ENCODE results near the gene CENPB.

Gene CENPB

DNA sequence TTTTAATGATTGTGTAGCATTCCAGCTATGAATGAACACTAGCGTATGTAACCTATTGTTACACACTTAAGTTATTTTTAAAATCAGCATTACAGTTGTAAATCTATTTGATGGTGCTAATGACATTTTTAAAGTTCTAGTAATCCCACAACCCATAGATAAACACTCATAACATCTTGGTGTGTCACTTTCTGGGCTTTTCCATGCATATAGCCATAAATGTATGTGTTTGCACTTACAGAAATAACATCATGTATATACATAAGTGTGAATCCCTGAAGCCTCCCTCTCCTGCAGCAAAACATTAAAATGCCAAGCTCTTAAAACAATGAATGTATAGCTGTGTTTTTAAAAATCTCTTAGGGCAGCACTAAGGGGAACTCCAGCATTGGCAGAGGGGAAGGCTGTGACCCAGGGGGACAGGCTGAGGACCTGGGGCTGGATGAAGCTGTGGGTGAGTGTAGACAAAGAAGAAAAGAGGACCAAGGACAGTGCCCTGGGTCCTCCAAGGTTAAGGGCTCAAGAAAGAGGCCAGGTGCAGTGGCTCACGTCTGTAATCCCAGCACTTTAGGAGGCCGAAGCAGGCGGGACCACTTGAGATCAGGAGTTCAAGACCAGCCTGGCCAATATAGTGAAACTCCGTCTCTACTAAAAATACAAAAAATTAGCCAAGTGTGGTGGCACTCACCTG lies 929 bp upstream of the CENPB start:
- DNase-seq, result no peak

DNA sequence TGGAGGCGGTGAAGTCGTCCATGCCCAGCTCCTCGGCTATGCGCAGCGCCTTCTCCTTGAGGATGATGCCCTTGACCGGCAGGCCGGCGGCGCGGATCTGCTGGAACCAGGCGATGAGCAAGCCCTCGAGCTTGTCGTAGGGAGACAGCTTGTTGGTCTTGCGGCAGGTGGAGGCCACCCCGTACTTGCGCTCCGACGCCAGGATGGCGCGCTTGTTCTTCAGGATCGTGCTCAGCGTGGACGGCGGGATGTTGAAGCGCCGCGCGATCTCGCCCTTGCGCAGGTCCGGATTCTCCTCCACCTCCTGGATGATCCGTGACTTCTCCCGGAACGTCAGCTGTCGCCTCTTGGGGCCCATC lies 435 bp downstream of the CENPB start:
- peak; percentile 81 for DNase-seq

DNA sequence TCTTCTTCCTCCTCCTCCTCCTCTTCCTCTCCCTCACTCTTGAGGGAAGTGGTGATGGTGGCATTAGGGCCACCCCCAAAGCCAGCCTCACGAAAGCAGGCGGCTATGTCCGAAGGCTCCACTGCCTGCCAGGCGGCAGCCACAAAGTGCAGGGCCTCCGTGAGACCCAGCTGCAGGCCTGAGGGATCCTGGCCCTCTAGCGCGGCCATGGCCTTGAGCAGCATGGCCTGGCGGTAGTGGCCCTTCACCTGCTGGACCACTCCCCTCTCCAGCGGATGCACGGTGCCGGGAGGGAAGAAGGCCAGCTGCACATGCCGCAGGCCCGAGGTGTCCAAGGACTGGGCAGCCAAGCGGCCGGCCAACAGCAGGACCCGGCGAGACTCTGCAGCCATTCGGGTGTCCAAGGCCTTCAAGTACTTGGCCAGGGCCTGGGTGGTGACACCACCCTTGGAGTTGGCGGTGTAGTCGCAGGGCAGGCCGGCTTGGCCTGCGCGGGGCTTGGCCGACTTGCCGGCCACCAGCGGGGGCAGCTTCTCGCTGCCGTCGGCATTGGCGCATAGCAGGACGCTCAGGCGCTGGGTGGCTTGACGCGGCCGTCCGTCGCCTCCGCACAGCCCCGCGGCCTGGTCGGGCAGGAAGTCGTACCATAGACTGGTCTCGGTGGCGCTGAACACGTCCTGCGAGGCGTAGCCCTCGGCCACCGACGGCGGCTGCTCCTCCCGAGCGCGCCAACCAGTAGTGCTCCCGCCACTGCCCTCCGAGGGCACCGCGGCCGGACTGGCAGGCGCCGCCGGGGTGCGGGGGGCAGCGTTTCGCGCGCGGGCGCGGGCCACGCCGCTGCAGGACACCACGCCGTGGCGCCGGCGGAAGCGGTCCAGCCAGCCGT lies 1.1 kb downstream of the CENPB start:
- DNase-seq, result peak; percentile 77

DNA sequence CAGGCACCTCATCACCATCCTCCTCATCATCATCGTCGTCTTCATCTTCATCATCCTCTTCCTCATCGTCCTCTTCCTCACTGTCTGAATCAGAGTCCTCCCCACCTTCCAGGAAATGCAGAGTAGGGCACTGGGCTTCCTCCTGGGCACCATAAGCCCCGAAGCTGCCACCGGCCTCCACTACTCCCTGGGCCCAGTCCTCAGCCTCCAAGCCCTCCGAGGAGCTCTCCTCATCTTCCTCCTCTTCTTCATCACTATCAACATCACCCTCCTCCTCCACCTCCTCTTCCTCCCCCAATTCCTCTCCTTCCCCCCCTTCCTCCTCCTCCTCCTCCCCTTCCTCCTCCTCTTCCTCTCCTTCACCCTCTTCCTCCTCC lies 1.7 kb downstream of the CENPB start:
- no peak for DNase-seq

DNA sequence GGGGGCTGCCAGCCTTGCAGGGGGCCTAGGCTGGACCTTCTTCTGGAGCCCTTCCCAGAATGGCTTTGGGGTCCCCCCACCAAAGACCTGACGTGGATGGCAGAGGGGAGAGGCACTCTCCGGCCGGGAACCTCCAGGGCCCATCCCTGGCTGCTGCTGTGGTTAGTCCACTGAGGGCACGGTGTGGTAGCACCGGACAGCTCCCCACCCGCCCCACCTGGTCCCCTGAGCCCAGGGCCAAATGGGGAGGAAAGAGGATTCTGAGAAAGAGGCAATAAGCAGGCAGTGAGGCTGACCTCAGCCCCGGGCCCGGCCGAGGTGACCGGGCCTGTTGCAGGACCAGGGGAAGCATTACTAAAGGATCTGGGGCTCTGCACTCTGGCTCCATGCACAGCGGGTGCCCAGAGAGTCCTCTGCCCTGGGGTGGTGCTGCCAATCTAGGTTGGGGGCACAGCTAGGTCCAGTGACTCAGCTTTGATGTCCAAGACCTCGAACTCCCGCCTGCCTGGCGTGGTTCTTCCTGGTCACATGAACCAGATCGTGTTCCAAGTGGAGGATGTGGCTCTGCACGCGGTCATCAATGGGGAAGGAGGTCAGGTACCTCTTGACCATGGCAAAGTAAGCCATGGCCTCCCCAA lies 2.2 kb downstream of the CENPB start:
- DNase-seq, result no peak

DNA sequence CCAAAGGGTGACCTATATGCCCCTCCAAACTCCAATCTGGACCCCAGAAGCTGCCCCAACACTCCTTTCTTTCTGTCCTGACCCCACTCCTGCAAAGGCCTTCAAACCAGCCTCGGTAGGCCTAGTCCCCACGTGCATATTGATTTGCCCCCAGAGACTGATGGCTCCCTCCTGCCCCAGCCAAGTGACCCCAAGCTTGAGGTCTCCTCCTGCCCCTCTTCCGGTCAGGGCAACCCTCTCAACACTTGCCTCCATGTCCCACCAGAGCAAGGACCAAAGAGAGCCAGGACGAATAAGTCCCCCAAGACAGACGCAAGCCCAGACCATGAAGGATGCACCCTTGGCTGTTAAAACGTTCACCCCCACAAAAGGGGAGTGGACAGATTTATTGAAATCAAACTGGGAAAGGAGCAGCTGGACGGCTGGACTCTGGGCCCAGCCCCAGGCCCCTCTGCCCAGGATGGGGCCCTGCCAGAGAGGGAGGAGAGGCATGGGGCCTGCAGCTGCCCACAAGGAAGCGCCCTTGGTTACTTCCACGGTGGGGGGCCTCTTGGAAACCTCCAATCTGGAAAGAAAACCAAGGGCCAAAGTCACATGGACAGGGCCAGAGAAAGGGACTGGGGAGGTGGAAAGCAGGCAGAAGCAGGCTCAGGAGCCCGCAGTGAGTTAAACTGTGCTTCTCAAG lies 2.9 kb downstream of the CENPB start:
- DNase-seq, result no peak

DNA sequence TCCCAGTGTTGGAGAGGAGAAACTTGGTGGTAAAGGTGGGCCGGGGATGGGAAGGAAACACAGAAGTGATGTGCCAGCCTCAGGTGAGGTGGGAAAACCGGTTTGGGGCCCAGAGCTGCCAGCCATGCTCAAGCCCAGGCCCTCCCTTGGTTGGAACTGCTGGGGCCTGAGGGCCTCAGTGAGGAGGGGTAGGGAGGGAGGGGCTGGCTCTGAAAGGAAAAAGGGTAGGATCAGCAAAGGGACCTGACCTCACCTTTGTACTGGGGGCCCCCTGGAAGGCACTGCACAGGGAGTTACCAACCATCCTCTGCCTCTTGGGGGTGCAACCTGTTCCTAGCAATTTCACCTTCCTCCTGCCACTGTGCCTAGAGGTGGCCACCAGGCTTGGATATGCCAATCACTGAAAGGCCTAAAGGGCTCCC lies 3.5 kb downstream of the CENPB start:
- peak; percentile 52 for DNase-seq

DNA sequence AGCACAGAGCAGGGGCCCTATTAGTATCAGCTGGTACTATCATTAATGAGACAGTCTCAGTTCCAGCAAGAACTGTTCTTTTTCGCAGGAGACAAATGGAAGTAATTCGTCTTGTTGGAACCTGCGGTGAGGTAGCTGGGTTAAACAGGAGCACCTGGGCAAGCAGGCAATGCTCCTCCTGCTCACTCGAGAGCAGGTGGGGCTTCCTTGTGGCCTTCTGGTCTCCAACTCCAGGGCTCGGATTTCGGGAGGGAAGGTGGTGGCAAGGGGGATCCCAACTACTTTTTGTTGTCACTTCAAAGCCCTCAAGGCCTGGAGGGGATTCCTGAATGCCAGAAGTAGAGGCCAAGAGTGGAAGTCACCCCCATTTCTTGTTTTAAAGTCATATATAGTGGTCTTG lies 3.9 kb downstream of the CENPB start:
- DNase-seq, result no peak

DNA sequence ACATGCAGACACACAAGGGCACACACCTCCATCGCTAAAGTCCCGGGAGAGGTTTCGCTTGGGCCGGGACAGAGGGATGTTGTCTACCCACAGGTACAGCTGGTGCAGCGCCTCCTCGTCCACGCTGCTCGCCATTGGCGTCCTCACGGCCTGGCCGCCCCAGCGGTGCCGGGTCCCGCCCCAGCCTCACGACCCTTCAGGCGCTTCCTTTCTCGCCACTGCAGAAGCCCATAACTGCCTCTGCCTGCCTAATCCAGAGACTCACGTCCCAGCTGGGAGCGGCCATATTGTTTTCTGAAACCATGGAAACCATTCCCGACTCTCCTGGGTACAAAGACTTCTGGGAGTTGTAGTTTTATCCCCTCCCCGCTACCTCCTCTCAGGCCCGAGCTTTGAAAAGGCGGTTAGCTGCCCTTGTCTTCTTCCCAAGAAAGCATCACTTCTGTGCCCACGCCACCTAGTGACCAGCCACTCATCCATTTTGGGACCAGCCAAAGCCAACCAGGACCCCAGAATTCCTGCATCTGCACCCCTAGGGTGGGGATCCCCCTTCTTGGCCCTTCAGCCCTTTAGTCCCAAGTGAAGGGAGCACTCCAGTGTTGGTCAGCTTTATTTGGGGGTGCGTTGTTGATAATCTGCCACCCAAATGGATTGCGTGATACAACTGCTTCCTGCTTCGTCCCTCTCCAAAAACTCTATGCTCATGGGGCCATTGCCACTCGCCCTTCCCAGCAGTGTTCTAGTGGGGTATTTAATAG lies 5.2 kb downstream of the CENPB start, which contains the start of gene SPEF1:
Gene SPEF1, minus strand, starts transcription at position 296 of the 758 bp plus-strand sequence. Its CDS starts 161 bp downstream, at position 135.
- DNase-seq, result peak; percentile 98

DNA sequence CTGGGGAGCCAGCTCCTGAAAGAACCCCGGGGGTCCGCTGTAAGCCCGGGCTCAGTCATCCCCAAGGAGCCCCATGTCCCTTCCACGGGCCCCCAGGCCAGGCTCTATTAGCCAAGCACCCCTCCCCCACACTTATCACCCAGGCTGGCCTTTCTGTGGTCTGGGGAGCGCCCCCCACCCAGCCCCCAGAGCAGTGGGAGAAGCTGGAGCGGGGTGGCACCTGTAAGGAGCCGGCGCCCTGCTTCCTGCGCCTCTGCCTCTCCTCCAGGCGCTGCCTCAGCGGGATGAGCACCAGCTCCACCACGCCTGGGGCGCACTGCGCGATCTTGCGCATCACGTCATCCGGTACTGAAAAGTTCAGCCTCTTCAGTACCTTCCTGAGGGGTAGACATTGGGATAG lies 7.6 kb downstream of the CENPB start:
- no peak for DNase-seq

DNA sequence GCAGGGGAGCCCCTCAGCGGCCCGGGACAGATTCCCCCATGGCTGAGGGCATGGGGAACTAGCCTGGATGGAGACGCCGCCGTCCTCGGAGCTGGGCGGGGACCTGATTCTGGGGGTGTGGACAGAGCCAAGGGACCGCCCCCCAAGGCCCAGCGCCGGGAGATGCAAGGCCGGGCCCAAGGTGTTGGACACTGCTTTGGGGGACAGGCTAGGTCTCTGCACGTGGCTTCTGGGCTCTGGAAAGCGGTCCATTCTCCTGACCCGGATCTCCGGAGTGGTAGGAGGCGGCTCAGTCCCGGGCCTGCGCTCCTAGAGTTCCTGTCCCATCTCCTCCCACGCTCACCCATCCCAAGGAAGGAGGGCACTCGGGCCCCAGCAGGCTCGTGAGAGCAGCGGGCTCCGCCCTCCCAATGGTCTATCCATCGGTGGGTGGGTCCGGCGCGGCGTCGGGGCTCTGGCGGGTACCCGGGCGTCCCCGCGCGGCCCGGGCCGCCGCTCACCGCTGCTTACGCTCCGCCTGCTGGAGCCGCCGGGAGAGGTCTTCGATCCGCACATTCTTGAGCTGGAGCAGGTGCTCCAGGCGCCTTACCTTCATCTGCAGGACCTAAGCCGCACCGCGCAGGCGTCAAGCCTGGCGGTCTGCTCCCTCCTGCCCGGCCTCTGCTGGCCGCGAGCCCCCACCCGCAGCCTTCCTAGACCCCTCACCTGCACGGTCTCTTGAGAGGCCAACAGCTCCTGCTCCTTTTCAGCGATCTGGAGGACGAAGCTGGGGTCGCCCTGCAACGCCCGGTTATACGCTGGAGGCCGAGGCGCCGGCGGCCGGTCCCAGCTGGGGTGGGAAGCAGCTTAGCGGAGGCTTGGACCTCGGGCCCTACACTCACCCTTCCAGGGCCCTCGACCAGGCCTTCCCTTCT lies 8.6 kb downstream of the CENPB start:
- peak; percentile 88 for DNase-seq

DNA sequence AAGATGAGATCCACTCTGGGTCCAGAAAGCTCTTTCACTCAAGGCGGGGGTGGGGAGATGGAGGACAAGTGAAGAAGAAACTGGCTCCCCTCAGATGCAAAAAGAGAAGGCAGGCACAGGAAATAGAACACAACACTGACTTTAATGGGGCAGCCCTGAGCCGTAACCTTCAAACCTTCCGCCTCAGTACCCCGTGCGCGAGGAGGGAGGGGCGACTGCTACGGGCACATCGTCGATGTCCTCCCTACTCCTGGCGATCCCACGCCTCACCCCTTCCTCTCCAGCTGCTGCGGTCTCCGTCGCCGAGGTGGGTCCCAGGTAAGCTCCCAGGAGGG lies 9.2 kb downstream of the CENPB start:
- DNase-seq, result no peak

DNA sequence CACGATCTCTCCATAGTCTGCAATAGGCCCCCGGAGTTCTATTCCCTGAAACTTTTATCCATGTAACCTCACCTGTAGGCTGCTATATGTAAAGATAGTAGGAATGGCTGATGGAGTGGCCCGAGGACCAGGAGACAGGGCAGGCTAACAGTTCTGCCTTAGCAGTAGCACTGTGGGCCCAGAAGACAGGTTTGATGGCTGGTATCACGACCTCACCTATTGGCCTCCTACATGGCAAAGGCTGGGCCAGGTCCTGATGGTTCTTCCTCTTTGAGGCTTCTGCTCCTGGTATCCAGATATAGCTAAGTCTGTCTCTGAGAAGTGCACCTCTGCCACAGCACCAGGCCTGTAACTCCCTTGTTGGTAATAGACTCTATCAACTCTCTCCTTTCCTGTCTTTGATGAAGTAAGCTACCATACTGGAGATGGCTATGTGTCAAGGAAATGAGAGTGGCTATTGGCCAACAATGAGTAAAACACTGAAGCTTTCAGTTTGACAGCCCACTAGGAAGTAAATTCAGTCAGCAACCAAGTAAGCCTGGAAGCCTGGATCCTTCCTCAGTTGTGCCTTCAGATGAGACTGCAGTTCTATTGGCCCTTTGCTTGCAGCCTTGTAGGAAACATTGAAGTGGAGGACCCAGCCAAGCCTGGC lies 11.0 kb downstream of the CENPB start:
- DNase-seq, result no peak

DNA sequence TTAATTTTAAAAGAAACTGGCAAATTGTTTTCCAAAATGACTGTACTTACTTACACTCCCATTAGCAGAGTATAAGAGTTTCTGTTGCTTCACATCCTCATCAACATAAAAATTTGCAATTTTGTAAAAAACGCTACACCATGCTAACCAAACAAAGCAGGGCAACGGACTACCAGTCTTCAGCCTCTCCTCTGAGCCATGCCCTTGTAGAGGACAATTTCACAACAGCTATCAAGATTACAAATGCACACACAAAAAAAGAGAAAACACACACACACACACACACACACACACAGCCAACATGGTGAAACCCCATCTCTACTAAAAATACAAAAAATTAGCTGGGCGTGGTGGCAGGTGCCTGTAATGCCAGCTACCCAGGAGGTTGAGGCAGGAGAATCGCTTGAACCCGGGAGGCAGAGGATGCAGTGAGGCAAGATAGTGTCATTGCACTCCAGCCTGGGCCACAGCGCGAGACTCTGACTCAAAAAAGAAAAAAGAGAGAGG lies 14.9 kb downstream of the CENPB start:
- DNase-seq, result no peak

DNA sequence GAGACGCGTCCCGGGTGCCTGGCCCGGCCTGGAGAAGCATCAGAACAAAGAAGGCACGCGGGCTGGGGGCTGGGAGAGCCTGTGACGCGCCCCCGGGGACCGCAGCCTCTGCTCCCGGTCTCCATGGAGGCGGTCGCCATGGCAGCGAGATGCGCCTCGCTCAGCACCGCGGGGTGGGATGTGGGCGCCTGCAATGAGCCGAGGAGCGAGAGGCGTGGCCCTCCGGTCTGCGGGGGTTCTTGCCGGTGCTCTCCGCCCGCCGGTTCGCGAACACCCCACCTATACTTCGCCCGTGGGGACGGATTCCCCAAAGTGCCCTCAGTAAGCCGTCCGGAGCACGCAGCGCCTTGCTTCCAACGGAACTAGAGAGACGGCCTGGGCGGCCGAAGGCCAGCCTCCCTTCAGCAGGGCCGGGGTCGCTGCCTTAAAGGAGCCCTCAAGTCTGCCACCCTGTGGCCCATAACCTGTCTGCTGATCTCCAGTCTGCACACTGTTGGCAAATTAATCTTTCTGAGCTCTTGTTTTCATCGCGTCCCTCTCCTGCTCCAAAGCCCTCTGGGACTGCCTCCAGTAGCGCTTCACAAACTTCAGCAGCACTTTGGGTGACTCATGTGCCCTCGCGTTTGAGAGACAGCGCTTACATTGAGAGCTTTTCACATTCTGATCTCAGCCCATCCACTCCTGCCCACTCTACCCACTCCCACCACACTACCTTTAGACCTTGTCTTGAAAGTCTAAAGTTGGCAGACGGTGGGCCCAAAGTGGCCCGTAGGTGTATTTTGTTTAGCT lies 18.0 kb downstream of the CENPB start:
- DNase-seq, result peak; percentile 89

DNA sequence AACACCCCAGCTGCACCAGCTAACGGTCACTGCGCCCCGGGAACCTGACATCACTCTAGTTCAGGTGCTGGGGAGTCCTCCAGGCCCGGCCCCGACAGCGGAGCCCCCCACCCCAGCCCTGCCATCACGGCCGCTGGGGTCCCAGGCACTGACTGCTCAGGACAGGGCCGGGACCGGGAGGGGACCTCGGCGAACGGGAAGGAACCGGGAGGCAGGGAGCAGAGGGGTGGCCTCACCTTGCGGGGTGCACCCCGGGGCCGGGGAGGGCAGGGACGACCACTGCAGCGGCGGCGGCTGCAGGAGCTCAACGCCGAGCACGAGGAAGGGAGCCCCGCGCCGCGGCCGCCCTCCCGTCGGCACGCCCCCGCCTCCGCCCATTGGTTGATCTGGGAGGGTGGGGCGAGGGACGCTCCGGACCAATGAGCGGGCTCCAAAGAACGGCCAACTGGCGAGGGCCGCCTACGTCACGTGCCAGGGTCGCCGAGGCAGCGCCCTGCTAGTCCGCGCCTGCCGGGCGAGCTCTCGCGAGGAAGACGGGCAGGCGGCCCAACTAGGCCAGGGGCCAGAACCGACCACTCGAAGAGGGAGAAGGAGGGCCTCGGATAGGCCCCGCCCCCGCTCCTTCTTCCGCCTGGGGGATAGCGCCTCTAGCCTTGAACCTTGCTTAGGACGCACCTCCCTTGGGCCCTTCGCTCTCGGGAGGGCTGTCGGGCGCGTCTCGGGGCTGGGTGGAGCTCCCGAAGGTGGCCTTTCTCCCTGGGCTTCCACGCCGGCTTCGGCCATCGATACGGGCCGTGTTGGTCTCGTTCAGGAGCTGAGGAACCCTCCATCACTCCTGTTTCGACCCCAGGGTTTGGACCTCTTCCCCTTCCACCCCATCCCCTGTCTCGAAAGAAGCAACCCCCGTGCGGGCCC lies 18.9 kb downstream of the CENPB start, which contains the start of gene ADISSP:
Gene ADISSP, minus strand, starts transcription at position 327 of the 915 bp plus-strand sequence. CDS start 7,653 bp downstream, outside the sequence.
- DNase-seq, result peak; percentile 99

DNA sequence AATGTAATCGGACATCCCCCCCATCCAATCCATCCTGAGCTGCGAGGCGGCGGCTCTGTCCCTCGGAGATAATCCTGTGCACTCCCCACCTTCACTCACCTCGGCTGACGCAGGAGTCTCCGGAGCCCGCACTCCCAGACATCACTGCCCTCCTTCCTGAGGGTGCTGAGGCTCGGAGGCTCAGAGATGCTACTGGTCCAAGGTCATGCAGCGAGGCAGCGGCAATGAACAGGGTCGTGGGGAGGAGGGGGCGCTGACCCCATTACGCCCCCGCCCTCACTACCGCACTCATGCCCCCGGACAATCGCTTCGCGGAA lies 19.5 kb downstream of the CENPB start:
- peak; percentile 55 for DNase-seq

DNA sequence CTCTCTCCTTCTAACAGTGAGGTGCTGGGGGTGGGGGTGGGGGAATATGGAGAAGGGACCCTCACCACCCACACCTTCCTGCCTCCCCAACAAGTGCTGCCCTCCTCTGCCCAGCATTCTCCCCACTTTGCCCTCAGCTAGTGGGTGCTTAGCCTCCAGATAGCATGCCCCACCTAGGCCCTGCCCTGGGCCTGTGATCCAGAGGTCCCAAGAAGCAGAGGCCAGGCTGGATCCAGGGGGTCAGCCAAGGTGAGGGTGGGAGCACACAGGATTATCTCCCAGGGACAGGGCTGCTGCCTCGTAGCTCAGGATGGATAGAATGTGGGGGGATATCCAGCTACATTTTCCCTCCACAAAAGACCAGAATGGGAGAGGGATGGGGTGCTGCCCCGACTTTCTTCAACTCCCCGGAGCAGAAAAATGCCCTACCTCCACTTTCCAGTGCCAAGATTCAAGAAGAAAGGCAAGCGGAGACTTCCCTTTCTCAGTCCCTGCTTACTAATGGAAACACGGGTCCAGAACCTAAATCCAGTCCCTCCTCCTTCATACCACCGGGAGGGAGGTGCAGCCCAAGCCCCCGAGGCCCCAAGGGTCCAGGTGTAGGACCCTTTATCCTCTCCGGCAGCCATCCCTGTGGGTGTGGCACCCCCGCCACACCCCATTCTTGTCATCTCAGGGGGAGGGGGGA lies 20.0 kb downstream of the CENPB start:
- no peak for DNase-seq

All from DMS53 (cell line).